ENCODE results near the gene KLF2.

KLF2 gene

GRCh38 chr19:16327501-16327900, 2.9 kb downstream of the KLF2 start:
- H3K4me1 ChIP-seq (ENCODE audit: control insufficient read depth, insufficient read depth, low read length) = peaks cover 9% of the 10 kb centered on the region
- no peaks in the 10 kb centered on the region for H3K36me3 ChIP-seq (ENCODE audit: control insufficient read depth, insufficient read depth, low read length)
- peaks cover 89% of the 10 kb centered on the region for H3K27me3 ChIP-seq (ENCODE audit: control insufficient read depth, insufficient read depth, low read length, poor library complexity, severe bottlenecking)
- no peak overlapping the region for H3K4me3 ChIP-seq (ENCODE audit: insufficient read depth, low read depth, low read length)
- 64 to 73% methylated on average over 6 of the region's 6 CpGs for WGBS, 2 experiments
- H3K9me3 ChIP-seq (ENCODE audit: control insufficient read depth, low read length) = no peaks in the 10 kb centered on the region
- H3K27ac ChIP-seq (ENCODE audit: insufficient read depth, low read depth, low read length, poor library complexity, severe bottlenecking) = no peak overlapping the region

DNA sequence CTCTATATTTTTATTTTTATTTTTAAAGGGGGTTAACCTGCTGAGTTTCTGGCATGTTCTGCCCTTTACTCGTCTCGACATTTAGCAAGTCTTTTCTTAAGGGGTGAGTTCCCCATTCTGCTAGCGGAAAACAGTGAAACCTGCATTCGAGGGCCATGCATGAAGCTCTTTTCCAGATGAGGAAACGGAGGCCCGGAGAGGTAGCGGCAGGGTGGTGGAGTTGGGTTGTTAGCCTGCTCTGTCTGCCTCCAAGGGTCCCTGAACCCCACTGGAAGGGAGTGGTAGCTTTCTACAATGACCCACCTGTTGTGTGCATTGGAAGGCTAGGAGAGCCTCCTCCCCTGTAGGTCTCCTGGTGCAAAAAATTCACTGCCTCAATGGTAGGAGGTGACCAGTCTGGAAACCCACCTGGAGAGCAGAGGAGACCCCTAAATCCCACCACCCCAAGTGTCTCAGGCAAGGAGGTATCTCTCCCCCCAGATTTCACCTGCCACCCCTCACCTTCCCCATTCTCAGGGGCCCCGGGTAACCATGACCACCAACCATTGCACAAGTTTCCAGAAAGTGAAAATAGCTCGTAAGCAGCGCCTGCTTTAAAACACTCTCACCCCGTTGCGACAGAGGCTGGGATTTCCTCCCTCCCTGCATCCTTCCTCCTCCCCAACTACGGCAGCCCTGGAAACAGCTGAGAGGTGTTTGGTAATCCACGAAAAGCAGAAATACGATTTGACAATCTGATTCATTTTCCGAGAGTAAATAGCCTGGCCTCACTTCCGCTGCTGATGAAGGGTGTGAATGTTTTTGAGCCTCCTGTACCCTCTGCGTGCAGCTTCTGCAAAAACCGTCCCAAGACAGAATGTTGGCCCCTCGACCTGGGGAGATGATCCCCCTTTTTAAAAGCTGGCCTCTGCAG, 3.5 kb downstream of the KLF2 start:
- Histone ChIP-seq H3K4me1 (ENCODE audit: control insufficient read depth, insufficient read depth, low read length) (peaks cover 9% of the 10 kb centered on the region), H3K4me3 (ENCODE audit: insufficient read depth, low read depth, low read length) (no peak overlapping the region), H3K36me3 (ENCODE audit: control insufficient read depth, insufficient read depth, low read length) (no peaks in the 10 kb centered on the region), H3K9me3 (ENCODE audit: control insufficient read depth, low read length) (no peaks in the 10 kb centered on the region), H3K27ac (ENCODE audit: insufficient read depth, low read depth, low read length, poor library complexity, severe bottlenecking) (no peak overlapping the region), H3K27me3 (ENCODE audit: control insufficient read depth, insufficient read depth, low read length, poor library complexity, severe bottlenecking) (peaks cover 82% of the 10 kb centered on the region)
- WGBS, 2 experiments = 66% methylated on average over 20 of the region's 20 CpGs

DNA sequence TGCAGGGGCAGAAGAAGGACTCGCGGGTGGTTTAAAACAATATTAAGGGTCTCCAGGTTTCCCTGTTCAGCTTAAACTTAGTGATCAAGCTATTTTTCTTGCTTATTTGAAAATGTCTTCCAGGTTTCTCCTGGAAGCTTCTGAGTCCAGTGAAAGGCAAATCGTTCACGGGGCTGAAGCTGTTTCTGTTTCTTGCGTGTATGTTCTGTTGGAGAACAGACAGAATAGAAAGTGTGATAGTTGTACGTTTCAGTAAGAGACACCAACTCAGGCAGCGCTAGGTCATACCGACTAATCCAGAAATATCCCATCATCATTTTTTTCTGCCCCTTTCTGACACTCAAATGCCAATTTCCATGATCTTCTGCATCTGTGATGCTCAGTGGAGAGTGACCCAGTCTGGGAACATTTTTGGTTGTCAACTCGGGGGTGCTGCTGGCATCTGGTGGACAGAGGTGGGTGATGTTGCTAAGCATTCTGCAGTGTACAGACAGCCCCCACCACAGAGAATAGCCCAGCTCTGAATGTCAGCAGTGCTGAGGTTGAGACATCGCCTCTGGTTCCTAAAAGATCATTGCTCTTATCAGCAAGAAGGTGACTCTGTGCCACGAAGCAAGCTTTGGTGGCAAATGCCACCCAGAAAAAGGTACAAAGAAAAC, 4.3 kb downstream of the KLF2 start:
- Histone ChIP-seq H3K9me3 (ENCODE audit: control insufficient read depth, low read length) (no peaks in the 10 kb centered on the region), H3K4me3 (ENCODE audit: insufficient read depth, low read depth, low read length) (no peak overlapping the region), H3K36me3 (ENCODE audit: control insufficient read depth, insufficient read depth, low read length) (no peaks in the 10 kb centered on the region), H3K27ac (ENCODE audit: insufficient read depth, low read depth, low read length, poor library complexity, severe bottlenecking) (no peak overlapping the region), H3K27me3 (ENCODE audit: control insufficient read depth, insufficient read depth, low read length, poor library complexity, severe bottlenecking) (peaks cover 74% of the 10 kb centered on the region), H3K4me1 (ENCODE audit: control insufficient read depth, insufficient read depth, low read length) (peaks cover 9% of the 10 kb centered on the region)
- 73 to 75% methylated on average over 11 of the region's 11 CpGs for WGBS, 2 experiments

DNA sequence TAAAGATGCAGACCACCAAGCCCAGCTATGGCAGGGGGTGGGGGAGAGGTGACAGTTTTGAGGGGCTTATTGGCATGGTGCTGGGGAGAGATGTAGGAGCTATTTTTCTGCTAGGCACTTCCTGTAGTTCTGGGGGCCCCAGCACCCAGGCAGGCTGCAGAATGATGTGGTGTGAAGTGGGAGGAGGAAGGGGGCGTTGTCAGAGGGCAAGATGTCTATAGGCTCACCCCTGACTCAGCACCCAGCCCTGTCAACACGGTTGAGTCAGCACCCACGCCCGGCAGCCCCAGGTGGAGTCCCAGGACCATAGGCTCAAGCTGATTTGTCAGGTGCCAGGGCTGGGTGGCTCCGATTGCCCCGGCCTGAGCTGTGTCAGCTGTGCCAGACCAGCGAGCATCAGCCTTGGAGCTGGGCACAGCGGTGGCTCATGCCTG, 5.8 kb downstream of the KLF2 start:
- Histone ChIP-seq H3K27me3 (ENCODE audit: control insufficient read depth, insufficient read depth, low read length, poor library complexity, severe bottlenecking) (peaks cover 60% of the 10 kb centered on the region), H3K4me1 (ENCODE audit: control insufficient read depth, insufficient read depth, low read length) (peaks cover 9% of the 10 kb centered on the region), H3K9me3 (ENCODE audit: control insufficient read depth, low read length) (no peaks in the 10 kb centered on the region), H3K4me3 (ENCODE audit: insufficient read depth, low read depth, low read length) (no peak overlapping the region), H3K36me3 (ENCODE audit: control insufficient read depth, insufficient read depth, low read length) (no peaks in the 10 kb centered on the region), H3K27ac (ENCODE audit: insufficient read depth, low read depth, low read length, poor library complexity, severe bottlenecking) (no peak overlapping the region)
- WGBS, 2 experiments = 64 to 66% methylated on average over 8 of the region's 8 CpGs

DNA sequence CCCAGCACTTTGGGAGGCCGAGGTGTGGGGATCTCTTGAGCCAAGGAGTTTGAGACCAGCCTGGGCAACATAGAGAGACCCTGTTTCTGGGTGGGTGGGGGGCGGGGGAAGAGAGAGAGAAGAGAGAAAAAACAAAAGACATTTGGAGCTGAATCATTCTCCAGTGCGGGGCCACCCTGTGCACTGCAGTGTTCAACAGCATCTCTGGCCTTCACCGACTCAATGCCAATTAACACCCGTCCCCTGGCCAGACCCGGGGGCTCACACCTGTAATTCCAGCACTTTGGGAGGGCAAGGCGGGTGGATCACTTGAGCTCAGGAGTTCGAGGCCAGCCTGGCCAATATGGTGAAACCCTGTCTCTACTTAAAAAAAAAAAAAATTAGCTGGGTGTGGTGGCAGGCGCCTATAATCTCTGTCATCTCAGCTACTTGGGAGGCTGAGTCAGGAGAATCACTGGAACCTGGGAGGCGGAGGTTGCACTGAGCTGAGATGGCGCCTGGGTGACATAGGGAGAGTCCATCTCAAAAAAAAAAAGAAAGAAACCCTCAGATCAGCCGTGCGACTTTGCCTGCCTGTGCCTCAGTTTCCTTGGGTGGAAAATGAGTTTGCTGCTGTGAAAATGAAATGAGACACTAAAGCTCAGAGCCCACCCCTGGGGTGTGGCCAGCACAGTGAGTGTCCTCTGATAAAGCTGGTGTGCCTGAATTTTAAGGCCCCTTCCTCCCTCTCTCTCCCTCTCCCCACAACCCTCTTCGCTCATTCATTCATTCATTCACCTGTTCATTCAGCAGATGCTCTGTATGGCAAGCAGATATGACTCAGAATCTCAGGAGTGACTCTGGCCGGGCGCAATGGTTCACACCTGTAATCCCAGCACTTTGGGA, 6.4 kb downstream of the KLF2 start:
- WGBS, 2 experiments = 80 to 83% methylated on average over 16 of the region's 16 CpGs
- H3K9me3 ChIP-seq (ENCODE audit: control insufficient read depth, low read length) = no peaks in the 10 kb centered on the region
- H3K36me3 ChIP-seq (ENCODE audit: control insufficient read depth, insufficient read depth, low read length) = no peaks in the 10 kb centered on the region
- H3K4me3 ChIP-seq (ENCODE audit: insufficient read depth, low read depth, low read length) = no peak overlapping the region
- peaks cover 6% of the 10 kb centered on the region for H3K4me1 ChIP-seq (ENCODE audit: control insufficient read depth, insufficient read depth, low read length)
- no peak overlapping the region for H3K27ac ChIP-seq (ENCODE audit: insufficient read depth, low read depth, low read length, poor library complexity, severe bottlenecking)
- peaks cover 53% of the 10 kb centered on the region for H3K27me3 ChIP-seq (ENCODE audit: control insufficient read depth, insufficient read depth, low read length, poor library complexity, severe bottlenecking)

- Histone ChIP-seq H3K4me3 (ENCODE audit: insufficient read depth, low read depth, low read length) (no peak overlapping the region), H3K9me3 (ENCODE audit: control insufficient read depth, low read length) (no peaks in the 10 kb centered on the region), H3K4me1 (ENCODE audit: control insufficient read depth, insufficient read depth, low read length) (no peaks in the 10 kb centered on the region), H3K27me3 (ENCODE audit: control insufficient read depth, insufficient read depth, low read length, poor library complexity, severe bottlenecking) (peaks cover 33% of the 10 kb centered on the region), H3K27ac (ENCODE audit: insufficient read depth, low read depth, low read length, poor library complexity, severe bottlenecking) (no peak overlapping the region), H3K36me3 (ENCODE audit: control insufficient read depth, insufficient read depth, low read length) (no peaks in the 10 kb centered on the region)
- 90 to 95% methylated on average over 11 to 12 of the region's 12 CpGs for WGBS, 2 experiments
Observed at GRCh38 chr19:16333001-16333586, 8.5 kb downstream of the KLF2 start.

DNA sequence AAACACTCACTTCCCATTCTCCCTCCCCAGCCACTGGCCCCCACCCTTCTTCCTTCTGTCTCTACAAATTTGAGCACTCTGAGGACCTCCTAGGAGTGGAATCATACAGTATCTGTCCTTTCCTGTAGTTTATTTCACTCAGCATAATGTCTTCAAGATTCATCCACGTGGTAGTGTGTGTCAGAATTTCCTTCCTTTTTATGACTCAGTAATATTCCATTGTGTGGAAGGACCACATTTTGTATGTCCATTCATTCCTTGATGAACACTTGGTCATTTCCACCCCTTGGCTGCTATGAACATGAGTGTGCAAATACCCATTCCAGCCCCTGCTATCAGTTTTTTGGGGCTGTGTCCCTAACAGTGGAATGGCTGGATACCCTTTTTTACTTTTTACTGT, 9.8 kb downstream of the KLF2 start:
- Histone ChIP-seq H3K27me3 (ENCODE audit: control insufficient read depth, insufficient read depth, low read length, poor library complexity, severe bottlenecking) (peaks cover 20% of the 10 kb centered on the region), H3K4me3 (ENCODE audit: insufficient read depth, low read depth, low read length) (no peak overlapping the region), H3K4me1 (ENCODE audit: control insufficient read depth, insufficient read depth, low read length) (no peaks in the 10 kb centered on the region), H3K9me3 (ENCODE audit: control insufficient read depth, low read length) (no peaks in the 10 kb centered on the region), H3K27ac (ENCODE audit: insufficient read depth, low read depth, low read length, poor library complexity, severe bottlenecking) (no peak overlapping the region), H3K36me3 (ENCODE audit: control insufficient read depth, insufficient read depth, low read length) (no peaks in the 10 kb centered on the region)
- 76 to 93% methylated on average over 1 of the region's 1 CpG for WGBS, 2 experiments

DNA sequence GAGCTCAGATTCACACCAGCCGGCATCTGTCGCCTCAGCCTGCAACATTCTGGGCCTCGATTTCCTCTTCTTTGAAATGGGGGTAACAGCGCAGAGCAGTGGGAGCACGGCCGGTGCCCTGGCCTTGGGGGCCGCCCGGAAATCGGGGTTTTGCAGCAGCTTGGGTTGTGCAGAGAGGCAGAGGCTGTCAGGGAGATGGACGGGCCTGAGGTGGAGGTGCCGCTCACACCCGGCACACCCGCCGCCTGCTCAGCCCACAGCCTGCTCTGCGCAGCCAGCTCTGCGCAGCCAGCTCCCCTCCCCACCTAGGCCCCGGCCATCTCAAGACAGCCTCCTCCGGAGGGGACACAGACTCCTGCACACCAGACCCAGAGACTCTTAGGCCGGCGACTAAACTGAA, 10.6 kb downstream of the KLF2 start:
- Histone ChIP-seq H3K4me3 (ENCODE audit: insufficient read depth, low read depth, low read length) (no peak overlapping the region), H3K36me3 (ENCODE audit: control insufficient read depth, insufficient read depth, low read length) (no peaks in the 10 kb centered on the region), H3K27ac (ENCODE audit: insufficient read depth, low read depth, low read length, poor library complexity, severe bottlenecking) (no peak overlapping the region), H3K4me1 (ENCODE audit: control insufficient read depth, insufficient read depth, low read length) (no peaks in the 10 kb centered on the region), H3K9me3 (ENCODE audit: control insufficient read depth, low read length) (no peaks in the 10 kb centered on the region), H3K27me3 (ENCODE audit: control insufficient read depth, insufficient read depth, low read length, poor library complexity, severe bottlenecking) (peaks cover 12% of the 10 kb centered on the region)
- WGBS, 2 experiments = 91 to 94% methylated on average over 20 of the region's 20 CpGs

DNA sequence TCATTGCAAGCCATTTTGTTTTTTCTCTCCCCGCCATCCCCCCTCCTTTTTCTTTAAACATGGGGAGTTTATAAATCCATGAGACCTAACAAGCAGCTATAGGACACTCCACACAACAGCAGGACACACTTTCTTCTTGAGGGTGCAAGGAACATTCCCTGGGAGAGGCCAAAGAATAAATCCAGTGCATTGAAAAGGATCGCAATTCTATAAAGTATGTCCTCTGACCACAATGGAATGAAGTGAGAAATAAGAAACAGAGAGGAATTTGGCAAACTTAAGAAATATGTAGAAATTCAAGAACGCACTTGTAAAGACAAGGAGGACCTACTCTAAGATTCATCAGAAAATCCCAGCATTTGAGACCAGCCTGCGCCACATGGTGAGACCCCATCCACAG, 11.9 kb downstream of the KLF2 start:
- Histone ChIP-seq H3K27ac (ENCODE audit: insufficient read depth, low read depth, low read length, poor library complexity, severe bottlenecking) (no peak overlapping the region), H3K4me3 (ENCODE audit: insufficient read depth, low read depth, low read length) (no peak overlapping the region), H3K4me1 (ENCODE audit: control insufficient read depth, insufficient read depth, low read length) (no peaks in the 10 kb centered on the region), H3K36me3 (ENCODE audit: control insufficient read depth, insufficient read depth, low read length) (no peaks in the 10 kb centered on the region), H3K9me3 (ENCODE audit: control insufficient read depth, low read length) (no peaks in the 10 kb centered on the region), H3K27me3 (ENCODE audit: control insufficient read depth, insufficient read depth, low read length, poor library complexity, severe bottlenecking) (no peaks in the 10 kb centered on the region)
- 90 to 93% methylated on average over 4 of the region's 4 CpGs for WGBS, 2 experiments

All from ectodermal cell (in vitro differentiated cells).